GM19328 (cell line): ENCODE results near the gene PTGS1.
"Not testable (repeated sequence)": the region's sequence is repeated elsewhere in the genome, so short reads cannot be mapped to it uniquely, and the experiment has no call there.

ENCODE experiments used
- ATAC-seq: cut with Tn5 transposase; IDR thresholded peaks from one replicate; pipeline ENCODE4 v1.9.1; 2021; ENCODE audit warnings: mild to moderate bottlenecking, moderate library complexity; ENCODE audit not compliant: unreplicated experiment

PTGS1 gene

DNA sequence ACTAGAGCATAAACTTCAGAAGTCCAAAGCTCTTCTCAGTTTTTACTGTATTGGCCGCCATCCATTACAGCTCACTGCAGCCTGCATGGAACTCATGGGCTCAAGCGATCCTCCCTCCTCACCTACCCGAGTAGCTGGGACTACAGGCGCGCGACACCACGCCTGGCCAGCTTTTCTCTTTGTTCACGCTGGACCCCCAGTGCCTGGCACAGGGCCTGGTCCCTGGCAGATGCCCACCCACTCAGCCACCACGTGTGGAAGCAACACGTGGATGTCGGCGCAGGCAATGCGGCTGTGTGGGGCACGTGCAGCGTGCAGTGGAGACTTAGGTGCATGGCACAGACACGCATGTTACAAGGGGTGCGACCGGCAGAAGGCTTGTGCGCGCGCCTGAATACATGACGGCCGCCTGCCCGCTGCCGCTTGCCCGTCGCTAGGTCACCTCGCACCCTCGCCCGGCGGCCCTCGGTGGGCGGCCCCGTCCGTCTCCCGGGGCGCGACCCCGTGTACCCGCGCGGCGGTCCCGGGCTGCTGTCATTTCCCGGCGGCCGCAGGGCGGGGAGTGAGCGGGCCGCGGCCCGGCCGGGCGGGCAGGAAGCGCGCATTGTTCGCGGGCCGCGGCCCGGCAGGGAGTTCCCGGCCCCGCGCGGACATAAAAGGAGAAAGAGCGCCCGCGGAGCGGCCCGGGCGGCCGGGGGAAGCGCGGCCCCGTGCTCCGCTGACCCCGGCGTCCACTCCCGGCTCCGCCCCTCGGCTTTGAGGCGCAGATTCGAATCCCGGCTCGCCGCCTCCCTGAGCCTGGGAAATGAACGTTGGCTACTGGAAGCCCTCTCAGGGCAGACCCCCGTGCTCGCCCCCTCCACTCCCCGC, 24.1 kb upstream of the PTGS1 start:
- no peak for ATAC-seq

DNA sequence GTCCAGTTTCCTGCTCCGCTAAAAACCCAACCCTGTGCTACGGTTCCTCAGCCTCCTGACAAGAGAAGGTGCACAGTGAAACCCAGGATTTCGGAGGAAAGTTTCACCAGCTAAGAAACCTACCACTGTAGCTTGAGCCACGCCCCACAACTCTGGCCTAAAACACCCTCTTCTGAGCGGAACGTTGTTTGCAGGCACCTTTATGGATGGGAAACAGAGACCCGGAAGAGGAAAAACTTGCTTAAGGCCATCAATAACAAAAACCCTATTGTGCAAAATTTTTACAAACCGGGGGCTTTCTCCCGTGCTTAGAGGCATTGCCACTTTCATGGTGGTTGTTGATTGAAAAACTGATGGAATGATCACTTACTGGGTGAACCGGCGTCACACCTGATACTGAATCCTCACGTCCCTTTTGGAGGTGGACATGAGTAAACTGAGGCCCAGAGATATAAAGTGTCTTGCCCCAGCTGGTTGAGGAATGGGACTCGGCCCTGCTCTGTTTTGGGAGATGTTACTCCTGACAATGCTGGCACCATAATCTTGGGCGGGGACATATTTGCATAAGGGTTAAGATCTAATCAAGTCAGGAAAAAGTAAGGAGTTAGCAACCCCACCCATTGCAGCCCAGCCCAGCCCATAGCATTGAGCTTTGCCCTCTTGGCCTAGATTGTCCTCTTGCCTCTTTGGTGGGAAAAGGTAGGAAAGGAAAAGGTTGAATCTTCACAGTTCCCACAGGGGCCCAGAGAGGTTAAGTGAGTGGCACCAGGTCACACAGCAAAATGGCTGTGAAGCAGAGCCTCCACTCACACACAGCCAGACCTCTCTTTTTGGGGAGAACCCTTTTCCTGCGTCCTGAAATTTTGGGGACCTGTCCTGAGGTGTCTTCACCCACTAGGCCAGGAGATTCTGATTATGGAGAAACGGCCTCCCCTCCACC, 23.2 kb upstream of the PTGS1 start:
- ATAC-seq: no peak

DNA sequence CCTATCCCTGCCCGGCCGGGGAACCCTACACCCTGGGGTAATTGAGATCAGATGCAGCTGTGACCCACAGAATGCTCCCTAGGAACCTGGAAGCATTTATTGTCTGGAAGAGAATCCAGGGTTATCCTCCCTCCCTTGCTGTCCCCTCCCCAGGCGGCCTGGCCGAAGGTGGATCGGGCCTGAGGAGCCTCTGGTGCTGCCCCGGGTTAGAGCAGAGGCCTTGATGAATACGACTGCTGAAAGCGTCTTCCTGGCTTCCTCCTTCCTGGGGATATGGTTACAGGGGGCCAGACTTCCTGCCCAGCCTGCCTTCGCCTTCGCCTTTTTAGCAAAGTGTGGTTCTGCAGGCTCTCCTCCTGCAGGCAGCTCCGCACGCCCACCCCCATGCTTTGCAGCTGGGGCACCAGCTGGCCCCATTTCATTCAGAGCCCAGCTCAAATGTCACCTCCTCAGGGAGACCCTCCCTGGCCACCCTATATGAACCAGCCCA, 22.5 kb upstream of the PTGS1 start:
- ATAC-seq: no peak

DNA sequence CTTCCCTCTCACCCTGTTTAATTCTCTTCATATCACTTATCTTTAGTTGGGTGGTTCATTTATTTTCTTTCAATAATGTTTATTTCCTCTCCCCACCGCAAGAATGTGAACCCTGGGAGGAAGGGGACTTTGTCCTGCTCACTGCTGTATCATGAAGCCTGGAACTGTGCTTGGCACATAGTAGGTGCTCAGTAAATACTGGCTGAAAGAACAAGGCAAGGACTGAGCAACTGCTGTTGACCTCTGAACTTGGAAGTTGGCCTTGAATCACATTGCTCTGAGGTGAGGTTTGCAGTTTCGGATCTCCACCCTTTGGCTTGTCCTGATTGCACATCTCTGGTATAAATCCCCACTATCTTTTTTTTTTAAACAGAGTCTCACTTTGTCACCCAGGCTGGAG, 22.0 kb upstream of the PTGS1 start:
- ATAC-seq: no peak

DNA sequence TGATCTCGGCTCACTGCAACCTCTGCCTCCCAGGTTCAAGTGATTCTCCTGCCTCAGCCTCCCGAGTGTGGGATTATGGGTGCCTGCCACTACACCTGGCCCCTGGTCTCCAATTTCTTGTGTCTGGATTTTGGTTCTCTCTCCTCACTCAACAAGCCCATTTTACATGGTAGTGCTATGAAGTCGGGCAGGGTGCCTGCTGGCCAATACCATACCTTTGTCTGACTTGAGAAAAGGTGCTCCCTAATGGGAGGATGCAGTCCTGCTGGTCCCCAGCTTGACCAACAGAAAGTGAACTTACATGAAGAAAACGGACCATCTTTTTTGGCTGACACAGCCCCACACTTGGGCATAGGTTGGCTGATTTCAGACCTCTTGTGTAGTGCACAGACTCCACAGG, 21.6 kb upstream of the PTGS1 start:
- ATAC-seq: no peak

DNA sequence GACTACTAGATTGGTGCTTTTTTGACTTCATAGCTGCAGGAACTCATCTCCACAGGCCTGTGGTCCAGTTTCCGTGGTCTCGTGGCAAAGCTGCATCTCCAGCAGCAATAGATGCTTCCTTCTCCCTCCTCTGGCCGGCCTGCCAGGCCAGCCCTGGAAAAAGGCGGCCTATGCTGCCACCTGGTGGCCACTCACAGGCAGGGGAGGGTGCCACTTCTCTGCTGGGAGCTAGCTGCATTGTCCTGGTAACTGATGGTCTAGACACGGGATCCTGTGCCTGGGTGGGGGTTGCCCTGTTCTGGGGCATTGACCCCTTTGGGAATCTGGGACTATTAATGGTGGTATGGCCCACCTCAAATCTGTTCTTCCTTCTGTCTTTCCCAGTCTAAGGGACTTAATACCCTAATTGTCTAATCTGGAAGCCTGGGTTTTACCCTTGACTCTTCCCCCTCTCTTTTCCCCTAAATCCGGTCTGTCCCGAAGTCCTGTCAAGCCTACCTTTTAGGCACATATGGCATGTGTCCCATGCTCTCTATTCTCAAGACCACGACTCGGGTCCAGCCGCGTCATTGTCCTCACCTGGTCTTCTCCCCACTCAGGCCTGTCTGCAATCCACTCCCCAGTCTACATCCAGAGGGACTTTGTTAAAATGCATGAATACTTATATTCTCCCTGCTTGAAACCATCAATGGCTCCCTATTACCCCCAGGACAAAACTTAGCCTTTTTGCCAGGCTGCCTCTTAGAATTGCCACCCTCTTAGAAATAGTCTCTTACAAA, 20.1 kb upstream of the PTGS1 start:
- ATAC-seq: peak; percentile 84

DNA sequence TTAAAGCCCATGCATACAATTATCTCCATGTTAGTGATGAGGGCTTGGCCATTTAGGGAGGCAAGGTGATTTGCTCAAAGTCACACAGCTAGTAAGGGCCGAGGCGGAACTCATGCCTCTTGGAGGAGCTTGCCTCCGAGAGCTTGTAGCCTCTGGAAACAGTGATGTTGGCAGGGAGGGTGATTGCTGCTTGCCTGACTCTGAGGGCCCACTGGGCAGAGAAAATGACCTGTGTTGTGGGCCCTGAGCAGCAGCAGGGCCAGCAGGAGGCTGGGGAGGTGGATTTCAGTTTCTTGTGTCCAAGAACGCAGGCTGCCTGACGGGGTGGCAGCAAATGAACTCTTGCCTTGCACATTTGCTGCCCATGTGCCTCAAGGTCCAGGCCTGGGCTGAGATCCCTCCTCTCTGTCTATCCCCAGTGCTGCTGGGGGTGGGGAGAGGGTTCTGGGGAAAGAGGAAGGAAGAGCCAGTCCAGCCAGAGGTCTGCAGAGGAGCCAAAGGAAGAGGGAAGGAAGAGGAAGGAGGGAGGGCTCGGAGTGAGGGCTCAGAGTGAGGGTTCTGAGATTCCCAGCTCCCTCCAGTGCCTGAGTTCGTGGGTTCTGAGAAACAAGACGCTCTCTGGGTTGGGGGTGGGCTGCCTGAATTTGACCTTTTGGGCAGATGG, 16.2 kb upstream of the PTGS1 start:
- ATAC-seq: no peak

DNA sequence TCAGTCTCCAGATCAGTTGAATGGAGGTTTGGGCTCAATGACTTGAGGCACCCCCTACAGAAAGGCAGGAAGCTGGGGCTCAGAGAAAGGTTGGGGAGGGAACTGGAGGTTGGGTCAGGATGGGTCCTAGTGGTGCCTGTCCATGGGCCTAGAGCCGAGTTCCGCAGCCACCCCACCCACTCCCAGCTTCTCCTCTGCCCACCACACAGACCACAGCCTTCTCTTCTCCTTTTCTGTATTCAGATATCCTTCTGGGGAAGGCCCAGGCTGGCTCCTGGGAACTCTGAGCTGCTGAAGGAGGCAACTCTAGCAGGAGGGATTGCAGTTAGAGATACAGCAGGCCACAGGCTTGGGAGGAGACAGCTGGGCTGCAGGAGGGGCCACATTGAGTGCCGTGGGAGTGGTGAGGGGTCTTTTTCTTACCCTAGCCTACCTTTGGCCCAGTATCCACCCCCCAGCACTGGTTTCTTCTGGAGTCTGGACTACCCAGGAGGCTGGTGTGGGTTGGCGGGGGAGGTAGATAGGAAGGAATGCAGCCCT, 15.4 kb upstream of the PTGS1 start:
- no peak for ATAC-seq

DNA sequence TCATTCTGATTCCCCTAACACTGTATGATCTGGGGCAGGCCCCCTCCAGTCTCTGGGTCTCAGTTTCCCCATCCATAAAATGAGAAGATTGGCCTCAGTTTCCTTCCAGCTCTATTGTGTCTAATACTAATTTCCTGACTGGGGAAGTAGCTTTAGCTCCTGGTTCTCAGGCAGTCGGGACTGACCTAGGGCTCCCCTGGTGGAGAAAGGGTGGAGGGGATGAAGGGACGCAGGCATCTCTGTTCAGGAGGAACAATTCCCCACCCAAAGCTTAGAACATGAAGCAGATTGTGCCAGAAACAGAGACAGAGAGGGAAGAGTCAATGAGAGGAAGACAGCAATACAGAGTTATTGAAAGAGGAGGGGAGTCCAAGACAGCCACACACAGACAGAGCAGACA, 14.2 kb upstream of the PTGS1 start:
- no peak for ATAC-seq

DNA sequence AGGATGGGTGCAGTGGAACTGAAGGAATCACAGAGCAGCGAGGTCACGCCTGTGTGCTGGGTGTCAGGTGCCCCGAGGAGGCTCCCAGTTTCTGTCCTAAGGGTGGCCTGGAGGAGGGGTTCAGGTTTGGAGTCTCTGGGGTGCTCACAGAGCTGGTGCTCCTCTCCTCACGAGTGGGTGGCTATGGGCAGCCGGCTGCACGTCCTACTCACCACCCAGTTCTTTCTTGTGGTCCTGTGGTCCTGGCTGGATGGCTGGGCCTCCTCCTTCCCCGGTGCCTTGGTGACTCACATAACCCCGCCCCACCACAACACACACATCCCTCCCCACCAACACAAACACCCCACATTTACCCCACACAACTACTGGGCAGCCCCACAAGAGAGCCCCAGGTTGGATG, 9.9 kb upstream of the PTGS1 start:
- ATAC-seq: no peak

DNA sequence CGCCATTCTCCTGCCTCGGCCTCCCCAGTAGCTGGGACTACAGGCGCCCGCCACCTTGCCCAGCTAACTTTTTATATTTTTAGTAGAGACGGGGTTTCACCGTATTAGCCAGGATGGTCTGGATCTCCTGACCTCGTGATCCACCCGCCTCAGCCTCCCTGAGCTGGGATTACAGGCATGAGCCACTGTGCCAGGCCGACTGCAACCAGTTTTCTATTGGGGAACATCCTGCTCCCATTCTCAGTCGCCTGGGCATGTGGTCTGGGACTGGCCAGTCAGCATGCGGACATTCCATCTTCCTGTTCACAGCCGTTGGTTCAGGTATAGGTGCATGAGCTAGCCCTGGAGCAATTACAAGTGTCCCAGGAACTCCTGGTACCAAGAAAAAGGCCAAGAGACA, 7.7 kb upstream of the PTGS1 start:
- not testable (repeated sequence) for ATAC-seq

DNA sequence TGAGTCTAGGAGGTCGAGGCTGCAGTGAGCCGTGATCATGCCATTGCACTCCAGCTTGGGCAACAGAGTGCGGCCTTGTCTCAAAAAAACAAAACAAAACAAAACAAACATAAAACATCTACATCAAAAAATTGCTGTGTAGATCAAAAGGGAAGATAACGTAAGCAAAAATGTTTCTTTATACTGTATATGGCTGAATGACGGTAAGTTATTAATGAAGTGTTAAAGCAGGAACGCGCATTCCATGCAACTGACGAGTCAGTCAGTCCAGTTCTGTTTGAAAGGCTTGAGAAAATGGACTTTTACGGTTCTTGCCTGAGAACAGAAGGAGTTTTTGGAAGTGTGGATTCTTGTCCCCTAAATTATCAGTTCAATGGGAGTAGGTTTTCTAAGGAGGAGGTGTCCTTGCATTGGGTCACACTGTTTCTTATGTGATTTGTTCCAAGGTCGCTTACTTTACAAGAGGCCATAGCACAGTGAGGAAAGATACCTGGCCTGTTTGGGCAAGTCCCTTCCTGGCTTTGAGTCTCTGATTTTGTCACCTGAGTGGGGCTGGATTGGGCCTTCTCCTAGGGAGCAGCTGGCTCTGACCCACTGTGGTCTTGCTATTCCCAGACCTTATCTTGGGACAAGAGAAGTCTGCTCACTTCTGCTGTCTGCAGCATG, 6.6 kb upstream of the PTGS1 start:
- ATAC-seq: no peak

DNA sequence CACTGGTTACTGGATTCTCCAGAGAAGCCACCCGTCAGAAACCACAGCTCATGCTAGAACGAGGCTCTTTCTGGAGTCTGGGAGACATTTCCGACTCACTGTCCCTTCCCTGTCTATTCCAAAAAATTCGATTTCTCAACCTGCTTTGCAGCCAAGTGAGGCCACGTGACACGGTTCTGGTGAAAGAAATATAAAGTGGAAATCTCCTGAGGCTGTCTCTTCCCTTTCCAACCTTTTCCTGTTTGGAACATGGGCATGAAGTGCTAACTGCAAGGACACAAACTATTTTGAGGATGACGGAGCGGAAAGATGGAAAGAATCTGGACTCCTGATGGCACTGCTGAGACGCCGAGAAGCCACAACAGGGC, 6.1 kb upstream of the PTGS1 start:
- ATAC-seq: no peak

DNA sequence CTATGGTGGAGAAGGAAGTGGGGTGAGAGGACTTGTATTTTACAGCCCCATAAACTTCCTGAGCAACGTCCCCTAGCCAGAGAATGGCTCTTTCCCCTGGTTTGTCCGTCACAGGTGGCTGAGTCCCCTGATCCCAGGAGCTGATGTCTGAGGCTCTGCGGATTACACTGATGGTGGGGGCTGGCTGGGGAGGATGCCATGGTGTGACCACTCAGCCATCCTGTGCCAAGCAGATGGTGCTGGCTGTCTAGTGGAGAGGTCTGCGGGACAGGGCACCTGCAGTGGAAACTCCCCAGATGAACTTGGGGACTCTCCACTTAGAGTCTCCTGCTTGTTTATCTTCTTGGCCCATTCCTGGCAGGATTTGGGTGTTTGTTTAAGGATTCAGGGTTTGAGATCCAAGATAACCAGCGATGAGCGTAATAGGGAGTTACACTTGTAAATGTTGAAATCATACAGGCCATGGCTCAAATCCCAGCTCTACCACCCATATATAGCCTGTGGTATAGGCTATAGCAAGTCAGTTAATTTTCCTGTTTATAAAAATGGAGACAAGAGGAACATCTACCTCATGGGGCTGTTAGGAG, 4.7 kb upstream of the PTGS1 start:
- ATAC-seq: no peak

DNA sequence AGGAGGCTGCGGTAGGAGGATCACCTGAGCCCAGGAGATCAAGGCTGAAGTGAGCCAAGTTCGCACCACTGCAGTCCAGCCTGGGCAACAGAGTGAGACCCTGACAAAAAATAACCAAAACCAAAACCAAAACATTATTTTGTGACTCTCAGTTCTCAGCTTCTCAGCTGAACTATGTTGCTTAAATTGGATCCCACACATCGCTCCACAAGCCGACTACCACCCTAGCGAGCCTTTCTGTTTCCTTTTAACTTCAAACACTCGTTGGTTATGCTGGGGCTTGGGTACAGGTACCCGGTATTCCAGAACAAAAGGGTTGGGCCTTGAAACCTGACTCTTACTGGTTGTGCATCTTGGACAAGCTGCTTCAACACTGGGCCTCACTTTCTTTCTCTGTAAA, 3.8 kb upstream of the PTGS1 start:
- no peak for ATAC-seq

DNA sequence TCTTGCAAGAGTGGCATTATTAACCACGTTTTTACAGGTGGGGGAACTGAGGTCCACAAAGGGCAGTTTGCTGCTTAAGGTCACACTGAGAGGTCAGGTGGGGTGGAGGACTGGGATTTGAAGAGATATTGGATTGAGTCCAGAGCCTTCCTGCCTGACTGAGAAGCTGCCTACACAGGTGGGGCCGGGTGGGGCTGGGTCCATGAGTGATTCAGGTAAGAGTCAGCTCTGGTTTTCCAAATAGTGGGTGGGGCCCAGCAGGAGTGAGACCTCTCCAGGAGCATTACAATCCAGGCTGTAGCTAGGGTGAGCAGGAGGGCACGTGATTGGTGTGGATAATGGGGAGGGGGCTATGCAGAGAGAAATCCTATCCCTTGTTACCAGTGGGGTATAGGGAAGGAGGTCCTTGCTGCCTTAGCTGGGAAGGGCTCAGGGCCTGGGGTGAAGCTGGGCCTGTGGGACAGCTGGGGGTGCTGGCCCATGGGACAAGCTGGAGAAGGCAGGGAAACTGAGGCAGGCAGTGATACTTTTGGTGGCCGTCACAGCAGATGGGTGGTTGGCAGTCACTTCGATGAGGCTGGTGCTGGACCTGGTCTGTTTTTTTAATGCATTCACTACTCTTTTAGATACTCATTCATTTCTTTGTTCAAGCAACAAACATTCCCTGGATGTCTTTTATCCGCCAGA, 2.9 kb upstream of the PTGS1 start:
- no peak for ATAC-seq

DNA sequence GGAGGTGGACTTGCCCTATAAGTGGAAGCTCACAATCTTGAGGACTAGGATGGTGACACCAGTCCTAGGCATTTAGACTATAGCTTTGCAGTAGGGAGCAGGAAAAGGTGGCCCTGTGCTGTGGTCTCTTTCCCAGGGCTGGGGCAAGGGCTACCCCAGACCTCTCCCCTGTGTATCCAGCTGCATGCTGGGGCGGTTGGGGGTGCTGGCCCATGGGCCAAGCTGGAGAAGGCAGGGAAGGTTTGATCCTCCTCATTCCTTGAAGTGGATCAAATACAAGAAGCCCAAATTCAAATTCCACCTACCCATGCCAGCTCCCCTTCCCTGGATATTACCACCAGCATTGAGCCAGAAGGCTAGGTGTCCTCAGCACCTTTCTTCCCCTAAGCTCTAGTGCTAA, 2.2 kb upstream of the PTGS1 start:
- ATAC-seq: no peak

DNA sequence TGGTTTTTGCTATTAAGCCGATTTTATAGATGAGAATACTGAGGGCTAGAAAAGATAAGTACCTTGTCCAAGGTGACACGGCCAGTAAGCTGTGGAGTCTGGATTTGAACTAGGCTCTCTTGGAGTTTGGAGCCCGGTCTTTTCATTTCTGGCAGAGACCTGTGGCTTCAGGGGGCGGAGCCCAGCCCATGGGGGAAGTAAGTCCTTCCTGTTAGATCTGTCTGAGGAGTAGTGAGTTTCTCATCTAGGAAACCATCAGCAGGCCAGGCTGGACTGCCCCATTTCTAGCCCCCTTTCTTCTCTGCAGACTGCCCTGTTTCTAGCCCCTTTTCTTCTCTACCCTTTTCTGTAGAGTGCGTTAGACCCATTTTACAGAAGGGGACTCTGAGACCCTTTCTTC, 521 bp upstream of the PTGS1 start:
- ATAC-seq: no peak

DNA sequence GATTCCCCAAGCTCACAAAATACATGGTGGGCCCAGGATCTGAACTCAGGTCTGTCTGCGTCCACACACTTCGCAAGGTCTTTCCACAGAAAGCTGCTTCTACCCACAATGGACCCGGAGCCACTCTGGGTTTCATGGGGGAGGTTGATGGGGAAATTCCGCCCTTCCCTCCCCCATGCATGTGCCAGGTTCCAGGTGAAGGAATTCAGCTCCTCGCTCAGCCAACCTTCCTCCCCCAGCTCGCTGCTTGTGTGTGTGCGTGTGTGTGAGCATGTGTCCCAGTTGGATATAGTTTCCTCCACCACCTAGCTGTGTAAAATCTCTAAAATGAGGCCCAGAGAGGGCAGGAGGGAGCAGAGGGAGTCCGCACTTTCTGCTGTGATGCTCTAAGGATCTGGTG, 1.0 kb downstream of the PTGS1 start:
- no peak for ATAC-seq
